HEK293T (cell line): ENCODE data around the gene YBX3.

Experiments used
- FOXK2 ChIP-seq: fragments of 450-650 bp; IDR thresholded peaks from 2 replicates; pipeline ENCODE4 v1.6.1; 2016; ENCODE audit warnings: mild to moderate bottlenecking
- SP1 ChIP-seq: fragments of 450-650 bp; IDR thresholded peaks from 2 replicates; pipeline ENCODE4 v1.6.1; 2017

- TF ChIP-seq SP1, result no peak
- TF ChIP-seq FOXK2, result no peak
Measured at GRCh38 chr12:10652192-10652591, 70.9 kb downstream of the YBX3 start.
